Measurements from ENCODE around the gene ERBB2. TPM values are rescaled to one million over a fixed set of nuclear protein-coding genes. Genes with fewer than 3 reads are reported as not detected.

The ERBB2 gene
- total RNA-seq, 6 experiments from 2014 or later, result 8.9 to 40.4 (median 26.2) TPM

GRCh38 chr17:39750131-39751015, 50.5 kb downstream of the ERBB2 start:
- TF ChIP-seq CTCF (IDR thresholded peaks at IDR 0.05) (no peak), POLR2A (IDR thresholded peaks at IDR 0.05) (no peak)
- Histone ChIP-seq H3K4me1 (peaks cover 0 to 18% (median 2%) of the 10 kb centered on the region in 4 donors), H3K9me3 (no peaks in the 10 kb centered on the region), H3K4me3 (no peak overlapping the region), H3K27ac (no peak overlapping the region), H3K27me3 (no peaks in the 10 kb centered on the region), H3K36me3 (peaks cover 0 to 10% (median 5%) of the 10 kb centered on the region in 4 donors)
- intact Hi-C loops (cut with DNase I), result loop anchor here (5.0 to 10.0 kb wide), 2 partner anchors 128 to 224 kb away; no protein-coding TSS in a partner anchor
- ATAC-seq (no peak), DNase-seq (peak in 1 of 3 donors; percentile 50)
- 36% methylated on average over 6 of the region's 9 CpGs for WGBS (ENCODE audit: insufficient coverage, low coverage, low lambda C conversion rate, missing lambda C conversion rate)

- Histone ChIP-seq H3K9me3 (no peaks in the 10 kb centered on the region), H3K27ac (no peak overlapping the region), H3K27me3 (no peaks in the 10 kb centered on the region), H3K36me3 (peaks cover 0 to 7% (median 2%) of the 10 kb centered on the region in 4 donors), H3K4me3 (no peak overlapping the region), H3K4me1 (peaks cover 0 to 18% (median 2%) of the 10 kb centered on the region in 4 donors)
- ATAC-seq (no peak), DNase-seq (no peak)
- WGBS (ENCODE audit: insufficient coverage, low coverage, low lambda C conversion rate, missing lambda C conversion rate), result 77% methylated on average over 3 of the region's 5 CpGs
- TF ChIP-seq CTCF (IDR thresholded peaks at IDR 0.05), result no peak
- no peak for TF ChIP-seq POLR2A (IDR thresholded peaks at IDR 0.05)
- intact Hi-C loops (cut with DNase I), result loop anchor here (5.0 to 10.0 kb wide), 2 partner anchors 129 to 224 kb away; no protein-coding TSS in a partner anchor
Measured at GRCh38 chr17:39751016-39751543, 51.2 kb downstream of the ERBB2 start.

- 69% methylated on average over 7 of the region's 10 CpGs for WGBS (ENCODE audit: insufficient coverage, low coverage, low lambda C conversion rate, missing lambda C conversion rate)
- Histone ChIP-seq H3K4me3 (no peak overlapping the region), H3K27me3 (no peaks in the 10 kb centered on the region), H3K36me3 (peaks cover 0 to 2% (median under 1%) of the 10 kb centered on the region in 4 donors), H3K27ac (no peak overlapping the region), H3K4me1 (peaks cover 0 to 18% (median 2%) of the 10 kb centered on the region in 4 donors), H3K9me3 (no peaks in the 10 kb centered on the region)
- intact Hi-C loops (cut with DNase I), result loop anchor here (5.0 to 10.0 kb wide), 2 partner anchors 129 to 223 kb away; no protein-coding TSS in a partner anchor
- no peak for TF ChIP-seq CTCF (IDR thresholded peaks at IDR 0.05)
- no peak for TF ChIP-seq POLR2A (IDR thresholded peaks at IDR 0.05)
- no peak for ATAC-seq
- DNase-seq, result no peak
Measured at GRCh38 chr17:39751637-39752036, 51.8 kb downstream of the ERBB2 start.

GRCh38 chr17:39752241-39752881, 52.5 kb downstream of the ERBB2 start:
- ATAC-seq (no peak), DNase-seq (no peak)
- Histone ChIP-seq H3K9me3 (no peaks in the 10 kb centered on the region), H3K36me3 (peaks cover 0 to 2% (median 0%) of the 10 kb centered on the region in 4 donors), H3K27ac (no peak overlapping the region), H3K4me1 (peaks cover 0 to 18% (median 2%) of the 10 kb centered on the region in 4 donors), H3K4me3 (no peak overlapping the region), H3K27me3 (no peaks in the 10 kb centered on the region)
- intact Hi-C loops (cut with DNase I), result loop anchor here (5.0 to 10.0 kb wide), 2 partner anchors 130 to 222 kb away; no protein-coding TSS in a partner anchor
- TF ChIP-seq POLR2A (IDR thresholded peaks at IDR 0.05), result no peak
- no peak for TF ChIP-seq CTCF (IDR thresholded peaks at IDR 0.05)
- WGBS (ENCODE audit: insufficient coverage, low coverage, low lambda C conversion rate, missing lambda C conversion rate), result 68% methylated on average over 7 of the region's 13 CpGs

Measured in right lobe of liver (tissue), 6 donors.